ENCODE measurements around the gene SIM1.

The SIM1 gene

GRCh38 chr6:100464903-100465700 is at the start of gene SIM1:
Gene SIM1, minus strand, starts transcription at chr6:100464921. Its CDS starts 1,453 bp downstream, at chr6:100463468.
- peak; percentile 31 for DNase-seq

GRCh38 chr6:100512203-100512862 is 47.6 kb upstream of the SIM1 start:
- no peak for DNase-seq

- DNase-seq = no peak
Observed at GRCh38 chr6:100509101-100509500, 44.4 kb upstream of the SIM1 start.

- DNase-seq = no peak
Observed at GRCh38 chr6:100506651-100507050, 41.9 kb upstream of the SIM1 start.

- no peak for DNase-seq
Observed at GRCh38 chr6:100504786-100505737, 40.3 kb upstream of the SIM1 start.

- DNase-seq = no peak
Observed at GRCh38 chr6:100503043-100503705, 38.5 kb upstream of the SIM1 start.

GRCh38 chr6:100493206-100493888 is 28.6 kb upstream of the SIM1 start:
- no peak for DNase-seq

GRCh38 chr6:100491952-100492670 is 27.4 kb upstream of the SIM1 start:
- no peak for DNase-seq

GRCh38 chr6:100490065-100490464 is 25.3 kb upstream of the SIM1 start:
- DNase-seq = no peak

GRCh38 chr6:100488244-100488643 is 23.5 kb upstream of the SIM1 start:
- no peak for DNase-seq

- DNase-seq = no peak
Observed at GRCh38 chr6:100487638-100488037, 22.9 kb upstream of the SIM1 start.

- no peak for DNase-seq
Observed at GRCh38 chr6:100485268-100485667, 20.5 kb upstream of the SIM1 start.

GRCh38 chr6:100484474-100484873 is 19.8 kb upstream of the SIM1 start:
- DNase-seq = no peak

GRCh38 chr6:100482698-100483097 is 18.0 kb upstream of the SIM1 start:
- DNase-seq = no peak

- no peak for DNase-seq
Observed at GRCh38 chr6:100479179-100480035, 14.7 kb upstream of the SIM1 start.

- DNase-seq = no peak
Observed at GRCh38 chr6:100475554-100476320, 11.0 kb upstream of the SIM1 start.

- no peak for DNase-seq
Observed at GRCh38 chr6:100473182-100473581, 8.5 kb upstream of the SIM1 start.

- DNase-seq = no peak
Observed at GRCh38 chr6:100472674-100473073, 8.0 kb upstream of the SIM1 start.

- no peak for DNase-seq
Observed at GRCh38 chr6:100470422-100471120, 5.8 kb upstream of the SIM1 start.
